Keratinocyte (primary cell): Measurements from ENCODE around the gene ALDH3B2.
"Not testable (repeated sequence)": the region's sequence is repeated elsewhere in the genome, so short reads cannot be mapped to it uniquely, and the experiment has no call there.

Experiments used
- CTCF ChIP-seq, 3 experiments: IDR thresholded peaks in 1 of 3; conservative IDR thresholded peaks in 1 of 3; optimal IDR thresholded peaks in 1 of 3; 2 replicates in 2 of 3; 3 replicates in 1 of 3; pipeline versions ENCODE3 to v1.5.1; 2011; ENCODE audit warnings: low read length in 3 of 3, mild to moderate bottlenecking in 3 of 3, moderate library complexity in 2 of 3, control low read depth in 1 of 3, inconsistent platforms in 1 of 3; ENCODE audit not compliant: insufficient read depth in 2 of 3; ENCODE audit errors: extremely low read depth in 1 of 3
- EZH2 ChIP-seq: IDR thresholded peaks from one replicate; pipeline ENCODE4 v1.6.1; 2012; ENCODE audit warnings: inconsistent platforms, mild to moderate bottlenecking, low read length, moderate library complexity

- TF ChIP-seq CTCF (optimal IDR thresholded peaks at IDR 0.05 in 1 of 3, IDR thresholded peaks at IDR 0.05 in 1 of 3, conservative IDR thresholded peaks at IDR 0.05 in 1 of 3; ENCODE audit: extremely low read depth in 1 of 3, insufficient read depth in 2 of 3, low read length in 3 of 3); EZH2: not testable (repeated sequence)
Observed at GRCh38 chr11:67621928-67622327, 52.5 kb downstream of the ALDH3B2 start.
